GM23338 (cell line): ENCODE measurements around the gene COA7. TPM values are rescaled to one million over a fixed set of nuclear protein-coding genes. Genes with fewer than 3 reads are reported as not detected.
"Not testable (repeated sequence)": the region's sequence is repeated elsewhere in the genome, so short reads cannot be mapped to it uniquely, and the experiment has no call there.

Experiments
- ATAC-seq: fragments of 200-7000 bp; cut with Tn5 transposase; 3 replicates; pipeline ENCODE4 v1.9.1; 2020
- DNase-seq: peaks from one replicate; pipeline ENCODE4 v3.0.0-alpha.2; 2015; ENCODE audit warnings: low spot score
- H2AFZ ChIP-seq: fragments of 200-600 bp; sonication (generic); 2 replicates; pipeline ENCODE4 v1.8.0; 2016; ENCODE audit warnings: antibody characterized with exemption, mild to moderate bottlenecking, moderate library complexity
- H3F3A ChIP-seq: fragments of 200-600 bp; sonication (generic); replicated peaks from 2 replicates; pipeline ENCODE4 v1.8.0; 2017; ENCODE audit warnings: antibody characterized with exemption, mixed run types, low read depth
- H3K27ac ChIP-seq: fragments of 200-600 bp; sonication (generic); 2 replicates; pipeline ENCODE4 v1.6.1; 2016; ENCODE audit warnings: low read depth
- H3K27me3 ChIP-seq: fragments of 200-600 bp; sonication (generic); 2 replicates; pipeline ENCODE4 v1.8.0; 2016; ENCODE audit warnings: mild to moderate bottlenecking, mixed run types, moderate library complexity; ENCODE audit not compliant: insufficient read depth
- H3K36me3 ChIP-seq: fragments of 200-600 bp; sonication (generic); 2 replicates; pipeline ENCODE4 v1.8.0; 2016; ENCODE audit warnings: mild to moderate bottlenecking; ENCODE audit not compliant: insufficient read depth
- H3K4me1 ChIP-seq: fragments of 200-600 bp; sonication (generic); 2 replicates; pipeline ENCODE4 v1.8.0; 2016; ENCODE audit warnings: mild to moderate bottlenecking, moderate library complexity; ENCODE audit not compliant: insufficient read depth
- H3K4me2 ChIP-seq: fragments of 200-600 bp; sonication (generic); 2 replicates; pipeline ENCODE4 v1.7.1; 2017; ENCODE audit warnings: mixed run types
- H3K4me3 ChIP-seq: fragments of 200-600 bp; sonication (generic); 2 replicates; pipeline ENCODE4 v1.6.1; 2016; ENCODE audit warnings: mixed run types
- H3K79me2 ChIP-seq: fragments of 200-600 bp; sonication (generic); replicated peaks from 2 replicates; pipeline ENCODE4 v1.8.0; 2017; ENCODE audit warnings: mild to moderate bottlenecking; ENCODE audit not compliant: insufficient read depth
- H3K9me2 ChIP-seq: fragments of 200-600 bp; sonication (generic); 2 replicates; pipeline ENCODE4 v1.8.0; 2017; ENCODE audit not compliant: insufficient read depth
- H4K20me1 ChIP-seq: fragments of 200-600 bp; sonication (generic); replicated peaks from 2 replicates; pipeline ENCODE4 v1.8.0; 2017; ENCODE audit warnings: mild to moderate bottlenecking; ENCODE audit not compliant: insufficient read depth
- H3K27ac Mint-ChIP-seq: 2 replicates; pipeline ENCODE4 v1.8.0; 2020; ENCODE audit warnings: inconsistent platforms, mild to moderate bottlenecking, moderate library complexity, mixed read lengths
- H3K27me3 Mint-ChIP-seq: 3 replicates; pipeline ENCODE4 v1.8.0; 2022; ENCODE audit warnings: low read depth, mild to moderate bottlenecking, moderate library complexity, mixed read lengths, inconsistent platforms; ENCODE audit not compliant: insufficient read depth, poor library complexity
- H3K36me3 Mint-ChIP-seq: 3 replicates; pipeline ENCODE4 v1.8.0; 2021; ENCODE audit warnings: low read depth, mild to moderate bottlenecking, inconsistent platforms, moderate library complexity, mixed read lengths
- H3K4me1 Mint-ChIP-seq: 3 replicates; pipeline ENCODE4 v1.8.0; 2020; ENCODE audit warnings: mild to moderate bottlenecking, inconsistent platforms, mixed read lengths
- H3K4me3 Mint-ChIP-seq: 3 replicates; pipeline ENCODE4 v1.8.0; 2021; ENCODE audit warnings: moderate library complexity, mild to moderate bottlenecking, inconsistent platforms, mixed read lengths
- H3K9me3 Mint-ChIP-seq: 3 replicates; pipeline ENCODE4 v1.8.0; 2020; ENCODE audit warnings: moderate library complexity, mild to moderate bottlenecking, inconsistent platforms, mixed read lengths
- CREB1 ChIP-seq: fragments of 250-450 bp; sonication (Bioruptor Pico); IDR thresholded peaks from 2 replicates; pipeline ENCODE4 v1.5.0; 2020; ENCODE audit warnings: low read depth, mild to moderate bottlenecking, moderate library complexity
- EZH2 ChIP-seq: fragments of 200-600 bp; sonication (generic); IDR thresholded peaks from one replicate; pipeline ENCODE4 v1.8.0; 2017; ENCODE audit warnings: antibody characterized with exemption, mild to moderate bottlenecking, low read depth; ENCODE audit not compliant: unreplicated experiment
- EZH2phosphoT487 ChIP-seq: fragments of 200-600 bp; sonication (generic); IDR thresholded peaks from one replicate; pipeline ENCODE4 v1.8.1; 2018; ENCODE audit warnings: antibody characterized with exemption; ENCODE audit not compliant: unreplicated experiment
- NANOG ChIP-seq: IDR thresholded peaks from 2 replicates; pipeline ENCODE4 v1.6.1; 2016; ENCODE audit warnings: antibody characterized with exemption, borderline replicate concordance
- POLR2AphosphoS5 ChIP-seq: IDR thresholded peaks from 2 replicates; pipeline ENCODE4 v1.6.1; 2016; ENCODE audit warnings: antibody characterized with exemption, low read depth
- REST ChIP-seq: IDR thresholded peaks from one replicate; pipeline ENCODE4 v1.6.1; 2018; ENCODE audit warnings: antibody characterized with exemption; ENCODE audit not compliant: unreplicated experiment
- STAT1 ChIP-seq: IDR thresholded peaks from one replicate; pipeline ENCODE4 v1.6.1; 2016; ENCODE audit warnings: antibody characterized with exemption; ENCODE audit not compliant: unreplicated experiment
- ZNF331 ChIP-seq: fragments of 250-450 bp; sonication (Bioruptor Pico); IDR thresholded peaks from 2 replicates; pipeline ENCODE4 v1.5.0; 2020; ENCODE audit warnings: low read depth, mild to moderate bottlenecking, moderate library complexity
- ZNF462 ChIP-seq: fragments of 250-450 bp; sonication (Bioruptor Pico); IDR thresholded peaks from 2 replicates; pipeline ENCODE4 v1.5.0; 2020; ENCODE audit warnings: mild to moderate bottlenecking, moderate library complexity
- polyA plus RNA-seq: library from polyadenylated mRNA; unstranded; fragments of >200 nt; fragmentation: Nextera tagmentation; extraction: Ambion mirVana; gene quantifications from 2 replicates; pipeline ENCODE4 v1.2.1, GENCODE V29; 2016
- total RNA-seq: library from RNA; depleted of rRNA; stranded (reverse); fragments of >200 nt; shearing (Covaris generic); gene quantifications from 2 replicates; pipeline ENCODE4 v1.2.3, GENCODE V29; 2014

The COA7 gene
- total and polyA plus RNA-seq, 2 experiments from 2014 or later, result 19.7 to 27.5 TPM

GRCh38 chr1:52693351-52693750 is 4.8 kb downstream of the COA7 start:
- H3F3A ChIP-seq, H3K4me1 Mint-ChIP-seq, H3K27ac Mint-ChIP-seq, H2AFZ ChIP-seq, H3K9me2 ChIP-seq, DNase-seq, H3K4me1 ChIP-seq, H3K27me3 ChIP-seq, H3K27ac ChIP-seq, H3K4me3 Mint-ChIP-seq, H3K4me3 ChIP-seq, ATAC-seq, H3K4me2 ChIP-seq: not testable (repeated sequence)
- Mint-ChIP-seq H3K27me3 (peaks cover 13% of the 10 kb centered on the region), H3K9me3 (peaks cover 11% of the 10 kb centered on the region; the same call in 2 of the 3 replicates), H3K36me3 (peaks cover 69% of the 10 kb centered on the region)
- peaks cover 59% of the 10 kb centered on the region for H3K79me2 ChIP-seq
- peaks cover 14% of the 10 kb centered on the region for H3K36me3 ChIP-seq
- H4K20me1 ChIP-seq, result peaks cover 27% of the 10 kb centered on the region

- Histone ChIP-seq H3K79me2 (peaks cover 58% of the 10 kb centered on the region), H2AFZ (no peak overlapping the region), H3K36me3 (peaks cover 14% of the 10 kb centered on the region), H3K27ac (no peak overlapping the region), H3K27me3 (no peaks in the 10 kb centered on the region), H3F3A (peaks cover 3% of the 10 kb centered on the region; the same call in 1 of the 2 replicates), H3K9me2 (no peaks in the 10 kb centered on the region), H3K4me1 (peaks cover 9% of the 10 kb centered on the region), H3K4me2 (no peak overlapping the region), H4K20me1 (peaks cover 27% of the 10 kb centered on the region), H3K4me3 (no peak overlapping the region)
- Mint-ChIP-seq H3K4me3 (no peak overlapping the region), H3K4me1 (peaks cover 7% of the 10 kb centered on the region; the same call in 1 of the 3 replicates), H3K27ac (no peak overlapping the region), H3K36me3 (peaks cover 72% of the 10 kb centered on the region), H3K9me3 (peaks cover 7% of the 10 kb centered on the region; the same call in 2 of the 3 replicates), H3K27me3 (peaks cover 9% of the 10 kb centered on the region)
- no peak for TF ChIP-seq EZH2
- TF ChIP-seq REST, result no peak
- no peak for TF ChIP-seq POLR2AphosphoS5
- no peak for TF ChIP-seq ZNF331 (CRISPR knock-in tag)
- TF ChIP-seq CREB1 (CRISPR knock-in tag), result no peak
- TF ChIP-seq STAT1, result no peak
- no peak for TF ChIP-seq NANOG
- no peak for TF ChIP-seq ZNF462 (CRISPR knock-in tag)
- TF ChIP-seq EZH2phosphoT487, result no peak
- DNase-seq, result no peak
- no peak for ATAC-seq
Observed at GRCh38 chr1:52692697-52693096, 5.5 kb downstream of the COA7 start.
